GM23338 (cell line): Measurements from ENCODE around the gene TMPRSS2. TPM values are rescaled to one million over a fixed set of nuclear protein-coding genes. Genes with fewer than 3 reads are reported as not detected.

Source experiments
- ATAC-seq: fragments of 200-7000 bp; cut with Tn5 transposase; 3 replicates; pipeline ENCODE4 v1.9.1; 2020
- DNase-seq: peaks from one replicate; pipeline ENCODE4 v3.0.0-alpha.2; 2015; ENCODE audit warnings: low spot score
- H2AFZ ChIP-seq: fragments of 200-600 bp; sonication (generic); 2 replicates; pipeline ENCODE4 v1.8.0; 2016; ENCODE audit warnings: antibody characterized with exemption, mild to moderate bottlenecking, moderate library complexity
- H3F3A ChIP-seq: fragments of 200-600 bp; sonication (generic); replicated peaks from 2 replicates; pipeline ENCODE4 v1.8.0; 2017; ENCODE audit warnings: antibody characterized with exemption, mixed run types, low read depth
- H3K27ac ChIP-seq: fragments of 200-600 bp; sonication (generic); 2 replicates; pipeline ENCODE4 v1.6.1; 2016; ENCODE audit warnings: low read depth
- H3K27me3 ChIP-seq: fragments of 200-600 bp; sonication (generic); 2 replicates; pipeline ENCODE4 v1.8.0; 2016; ENCODE audit warnings: mild to moderate bottlenecking, mixed run types, moderate library complexity; ENCODE audit not compliant: insufficient read depth
- H3K36me3 ChIP-seq: fragments of 200-600 bp; sonication (generic); 2 replicates; pipeline ENCODE4 v1.8.0; 2016; ENCODE audit warnings: mild to moderate bottlenecking; ENCODE audit not compliant: insufficient read depth
- H3K4me1 ChIP-seq: fragments of 200-600 bp; sonication (generic); 2 replicates; pipeline ENCODE4 v1.8.0; 2016; ENCODE audit warnings: mild to moderate bottlenecking, moderate library complexity; ENCODE audit not compliant: insufficient read depth
- H3K4me2 ChIP-seq: fragments of 200-600 bp; sonication (generic); 2 replicates; pipeline ENCODE4 v1.7.1; 2017; ENCODE audit warnings: mixed run types
- H3K4me3 ChIP-seq: fragments of 200-600 bp; sonication (generic); 2 replicates; pipeline ENCODE4 v1.6.1; 2016; ENCODE audit warnings: mixed run types
- H3K79me2 ChIP-seq: fragments of 200-600 bp; sonication (generic); replicated peaks from 2 replicates; pipeline ENCODE4 v1.8.0; 2017; ENCODE audit warnings: mild to moderate bottlenecking; ENCODE audit not compliant: insufficient read depth
- H3K9me2 ChIP-seq: fragments of 200-600 bp; sonication (generic); 2 replicates; pipeline ENCODE4 v1.8.0; 2017; ENCODE audit not compliant: insufficient read depth
- H4K20me1 ChIP-seq: fragments of 200-600 bp; sonication (generic); replicated peaks from 2 replicates; pipeline ENCODE4 v1.8.0; 2017; ENCODE audit warnings: mild to moderate bottlenecking; ENCODE audit not compliant: insufficient read depth
- H3K27ac Mint-ChIP-seq: 2 replicates; pipeline ENCODE4 v1.8.0; 2020; ENCODE audit warnings: inconsistent platforms, mild to moderate bottlenecking, moderate library complexity, mixed read lengths
- H3K27me3 Mint-ChIP-seq: 3 replicates; pipeline ENCODE4 v1.8.0; 2022; ENCODE audit warnings: low read depth, mild to moderate bottlenecking, moderate library complexity, mixed read lengths, inconsistent platforms; ENCODE audit not compliant: insufficient read depth, poor library complexity
- H3K36me3 Mint-ChIP-seq: 3 replicates; pipeline ENCODE4 v1.8.0; 2021; ENCODE audit warnings: low read depth, mild to moderate bottlenecking, inconsistent platforms, moderate library complexity, mixed read lengths
- H3K4me1 Mint-ChIP-seq: 3 replicates; pipeline ENCODE4 v1.8.0; 2020; ENCODE audit warnings: mild to moderate bottlenecking, inconsistent platforms, mixed read lengths
- H3K4me3 Mint-ChIP-seq: 3 replicates; pipeline ENCODE4 v1.8.0; 2021; ENCODE audit warnings: moderate library complexity, mild to moderate bottlenecking, inconsistent platforms, mixed read lengths
- H3K9me3 Mint-ChIP-seq: 3 replicates; pipeline ENCODE4 v1.8.0; 2020; ENCODE audit warnings: moderate library complexity, mild to moderate bottlenecking, inconsistent platforms, mixed read lengths
- CREB1 ChIP-seq: fragments of 250-450 bp; sonication (Bioruptor Pico); IDR thresholded peaks from 2 replicates; pipeline ENCODE4 v1.5.0; 2020; ENCODE audit warnings: low read depth, mild to moderate bottlenecking, moderate library complexity
- EZH2 ChIP-seq: fragments of 200-600 bp; sonication (generic); IDR thresholded peaks from one replicate; pipeline ENCODE4 v1.8.0; 2017; ENCODE audit warnings: antibody characterized with exemption, mild to moderate bottlenecking, low read depth; ENCODE audit not compliant: unreplicated experiment
- EZH2phosphoT487 ChIP-seq: fragments of 200-600 bp; sonication (generic); IDR thresholded peaks from one replicate; pipeline ENCODE4 v1.8.1; 2018; ENCODE audit warnings: antibody characterized with exemption; ENCODE audit not compliant: unreplicated experiment
- JUNB ChIP-seq: IDR thresholded peaks from one replicate; pipeline ENCODE4 v1.6.1; 2016; ENCODE audit warnings: antibody characterized with exemption; ENCODE audit not compliant: unreplicated experiment
- NANOG ChIP-seq: IDR thresholded peaks from 2 replicates; pipeline ENCODE4 v1.6.1; 2016; ENCODE audit warnings: antibody characterized with exemption, borderline replicate concordance
- POLR2AphosphoS5 ChIP-seq: IDR thresholded peaks from 2 replicates; pipeline ENCODE4 v1.6.1; 2016; ENCODE audit warnings: antibody characterized with exemption, low read depth
- STAT1 ChIP-seq: IDR thresholded peaks from one replicate; pipeline ENCODE4 v1.6.1; 2016; ENCODE audit warnings: antibody characterized with exemption; ENCODE audit not compliant: unreplicated experiment
- ZNF114 ChIP-seq: fragments of 250-450 bp; sonication (Bioruptor Pico); IDR thresholded peaks from 2 replicates; pipeline ENCODE4 v1.5.0; 2020; ENCODE audit warnings: mild to moderate bottlenecking, moderate library complexity
- ZNF331 ChIP-seq: fragments of 250-450 bp; sonication (Bioruptor Pico); IDR thresholded peaks from 2 replicates; pipeline ENCODE4 v1.5.0; 2020; ENCODE audit warnings: low read depth, mild to moderate bottlenecking, moderate library complexity
- polyA plus RNA-seq: library from polyadenylated mRNA; unstranded; fragments of >200 nt; fragmentation: Nextera tagmentation; extraction: Ambion mirVana; gene quantifications from 2 replicates; pipeline ENCODE4 v1.2.1, GENCODE V29; 2016
- total RNA-seq: library from RNA; depleted of rRNA; stranded (reverse); fragments of >200 nt; shearing (Covaris generic); gene quantifications from 2 replicates; pipeline ENCODE4 v1.2.3, GENCODE V29; 2014
- TF ChIP-seq, protein P1 (sequence below): IDR thresholded peaks from 2 replicates; pipeline ENCODE4 v1.6.1; 2016; ENCODE audit warnings: antibody characterized with exemption
- TF ChIP-seq, protein P2 (sequence below): IDR thresholded peaks from one replicate; pipeline ENCODE4 v1.6.1; 2018; ENCODE audit warnings: antibody characterized with exemption; ENCODE audit not compliant: unreplicated experiment
- TF ChIP-seq, protein P3 (sequence below), 2 experiments: fragments of 200-600 bp in 1 of 2; sonication (generic) in 1 of 2; conservative IDR thresholded peaks; 2 replicates each; pipeline versions ENCODE4 v1.5.1 to v1.6.1; 2016 to 2017; ENCODE audit warnings: antibody characterized with exemption in 2 of 2, low read depth in 2 of 2, mild to moderate bottlenecking in 2 of 2, moderate library complexity in 1 of 2

Gene TMPRSS2
- total and polyA plus RNA-seq, 2 experiments from 2014 or later, result 2.3 to 4.9 TPM

DNA sequence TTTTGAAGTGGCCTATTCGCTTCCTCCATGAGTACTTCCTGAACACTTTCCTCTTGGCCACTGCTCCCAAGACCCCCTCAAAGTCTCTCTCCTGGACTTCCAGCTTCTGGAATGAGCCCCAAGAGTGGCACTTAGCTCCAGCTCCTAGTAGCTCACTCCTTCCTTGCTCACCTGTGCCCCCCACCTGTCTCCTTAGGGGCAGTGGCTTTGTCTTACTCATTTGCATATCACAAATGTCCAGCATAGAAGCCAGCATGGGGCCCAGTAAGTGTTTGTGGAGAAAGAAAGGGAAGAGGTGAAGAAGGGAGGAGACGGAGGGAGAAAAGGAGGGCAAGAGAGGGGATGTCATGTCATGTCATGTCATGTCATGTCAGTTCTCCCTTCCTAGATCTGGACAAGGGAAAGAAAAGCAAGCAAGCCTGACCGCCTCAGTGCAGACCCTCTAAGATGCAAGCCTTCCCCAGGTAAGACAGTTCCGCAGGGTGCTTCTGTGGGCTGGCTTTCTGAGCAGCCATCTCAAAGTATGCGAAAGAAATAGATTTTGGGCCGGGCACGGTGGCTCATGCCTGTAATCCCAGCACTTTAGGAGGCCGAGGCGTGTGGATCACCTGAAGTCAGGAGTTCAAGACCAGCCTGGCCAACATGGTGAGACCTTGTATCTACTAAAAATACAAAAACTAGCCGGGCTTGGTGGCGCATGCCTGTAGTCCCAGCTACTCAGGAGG is 88.8 kb downstream of the TMPRSS2 start:
- Histone ChIP-seq H3K36me3 (no peaks in the 10 kb centered on the region; the same call in 1 of the 2 replicates), H3F3A (no peaks in the 10 kb centered on the region), H3K79me2 (no peaks in the 10 kb centered on the region), H3K27me3 (no peaks in the 10 kb centered on the region; the same call in 1 of the 2 replicates), H3K9me2 (peaks cover 13% of the 10 kb centered on the region; the same call in 1 of the 2 replicates), H3K4me2 (peak overlapping the region; percentile 90), H4K20me1 (no peaks in the 10 kb centered on the region), H3K27ac (no peak overlapping the region), H2AFZ (no peak overlapping the region), H3K4me1 (peaks cover 13% of the 10 kb centered on the region), H3K4me3 (no peak overlapping the region)
- no peak for TF ChIP-seq ZNF331
- TF ChIP-seq, protein P1, sequence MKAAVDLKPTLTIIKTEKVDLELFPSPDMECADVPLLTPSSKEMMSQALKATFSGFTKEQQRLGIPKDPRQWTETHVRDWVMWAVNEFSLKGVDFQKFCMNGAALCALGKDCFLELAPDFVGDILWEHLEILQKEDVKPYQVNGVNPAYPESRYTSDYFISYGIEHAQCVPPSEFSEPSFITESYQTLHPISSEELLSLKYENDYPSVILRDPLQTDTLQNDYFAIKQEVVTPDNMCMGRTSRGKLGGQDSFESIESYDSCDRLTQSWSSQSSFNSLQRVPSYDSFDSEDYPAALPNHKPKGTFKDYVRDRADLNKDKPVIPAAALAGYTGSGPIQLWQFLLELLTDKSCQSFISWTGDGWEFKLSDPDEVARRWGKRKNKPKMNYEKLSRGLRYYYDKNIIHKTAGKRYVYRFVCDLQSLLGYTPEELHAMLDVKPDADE, result no peak
- TF ChIP-seq CREB1, result no peak
- TF ChIP-seq POLR2AphosphoS5, result no peak
- TF ChIP-seq JUNB, result no peak
- no peak for TF ChIP-seq STAT1
- TF ChIP-seq NANOG, result no peak
- no peak for TF ChIP-seq ZNF114 (CRISPR knock-in tag)
- no peak for TF ChIP-seq EZH2phosphoT487
- peaks cover 5% of the 10 kb centered on the region; the same call in 2 of the 3 replicates for H3K9me3 Mint-ChIP-seq
- peak; percentile 44 for ATAC-seq
- H3K4me1 Mint-ChIP-seq, result peaks cover 21% of the 10 kb centered on the region
- H3K36me3 Mint-ChIP-seq, result peaks cover 4% of the 10 kb centered on the region; the same call in 1 of the 3 replicates
- H3K27me3 Mint-ChIP-seq, result peaks cover 19% of the 10 kb centered on the region
- no peak for DNase-seq
- H3K27ac Mint-ChIP-seq, result no peak overlapping the region
- peak overlapping the region; percentile 74; the same call in 2 of the 3 replicates for H3K4me3 Mint-ChIP-seq

DNA sequence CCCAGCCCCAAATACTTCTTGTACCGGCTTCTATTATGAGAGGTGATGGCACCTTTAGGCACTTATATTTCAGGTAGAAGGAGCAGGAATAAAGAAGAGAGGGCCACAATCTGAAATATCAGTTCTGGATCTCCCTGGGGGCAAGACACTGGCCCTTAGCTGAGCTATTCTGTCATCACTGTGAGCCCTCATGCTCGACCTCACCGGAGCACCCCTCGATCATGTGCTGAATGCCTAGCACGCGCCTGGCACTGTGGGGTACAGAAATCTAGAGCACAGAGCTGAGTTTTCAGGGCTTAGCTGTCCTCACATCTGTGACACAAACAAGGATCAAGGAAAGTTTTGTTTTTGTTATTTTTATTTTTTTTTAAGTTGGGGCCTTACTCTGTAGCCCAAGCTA is 89.6 kb downstream of the TMPRSS2 start:
- Mint-ChIP-seq H3K4me3 (no peak overlapping the region), H3K36me3 (peaks cover 4% of the 10 kb centered on the region; the same call in 1 of the 3 replicates), H3K27ac (no peak overlapping the region), H3K4me1 (peaks cover 21% of the 10 kb centered on the region), H3K9me3 (peaks cover 5% of the 10 kb centered on the region; the same call in 2 of the 3 replicates), H3K27me3 (peaks cover 15% of the 10 kb centered on the region)
- no peaks in the 10 kb centered on the region for H4K20me1 ChIP-seq
- H2AFZ ChIP-seq, result no peak overlapping the region
- no peaks in the 10 kb centered on the region; the same call in 1 of the 2 replicates for H3K27me3 ChIP-seq
- no peaks in the 10 kb centered on the region for H3F3A ChIP-seq
- H3K9me2 ChIP-seq, result peaks cover 13% of the 10 kb centered on the region; the same call in 1 of the 2 replicates
- no peak for ATAC-seq
- no peak overlapping the region for H3K27ac ChIP-seq
- no peaks in the 10 kb centered on the region; the same call in 1 of the 2 replicates for H3K36me3 ChIP-seq
- no peaks in the 10 kb centered on the region for H3K79me2 ChIP-seq
- H3K4me3 ChIP-seq, result no peak overlapping the region
- no peak overlapping the region for H3K4me2 ChIP-seq
- peaks cover 13% of the 10 kb centered on the region for H3K4me1 ChIP-seq
- no peak for DNase-seq
- TF ChIP-seq ZNF114 (CRISPR knock-in tag) (no peak), EZH2phosphoT487 (no peak), ZNF331 (no peak), EZH2 (no peak), CREB1 (no peak), STAT1 (no peak), POLR2AphosphoS5 (no peak), JUNB (no peak)
- TF ChIP-seq, protein P2, sequence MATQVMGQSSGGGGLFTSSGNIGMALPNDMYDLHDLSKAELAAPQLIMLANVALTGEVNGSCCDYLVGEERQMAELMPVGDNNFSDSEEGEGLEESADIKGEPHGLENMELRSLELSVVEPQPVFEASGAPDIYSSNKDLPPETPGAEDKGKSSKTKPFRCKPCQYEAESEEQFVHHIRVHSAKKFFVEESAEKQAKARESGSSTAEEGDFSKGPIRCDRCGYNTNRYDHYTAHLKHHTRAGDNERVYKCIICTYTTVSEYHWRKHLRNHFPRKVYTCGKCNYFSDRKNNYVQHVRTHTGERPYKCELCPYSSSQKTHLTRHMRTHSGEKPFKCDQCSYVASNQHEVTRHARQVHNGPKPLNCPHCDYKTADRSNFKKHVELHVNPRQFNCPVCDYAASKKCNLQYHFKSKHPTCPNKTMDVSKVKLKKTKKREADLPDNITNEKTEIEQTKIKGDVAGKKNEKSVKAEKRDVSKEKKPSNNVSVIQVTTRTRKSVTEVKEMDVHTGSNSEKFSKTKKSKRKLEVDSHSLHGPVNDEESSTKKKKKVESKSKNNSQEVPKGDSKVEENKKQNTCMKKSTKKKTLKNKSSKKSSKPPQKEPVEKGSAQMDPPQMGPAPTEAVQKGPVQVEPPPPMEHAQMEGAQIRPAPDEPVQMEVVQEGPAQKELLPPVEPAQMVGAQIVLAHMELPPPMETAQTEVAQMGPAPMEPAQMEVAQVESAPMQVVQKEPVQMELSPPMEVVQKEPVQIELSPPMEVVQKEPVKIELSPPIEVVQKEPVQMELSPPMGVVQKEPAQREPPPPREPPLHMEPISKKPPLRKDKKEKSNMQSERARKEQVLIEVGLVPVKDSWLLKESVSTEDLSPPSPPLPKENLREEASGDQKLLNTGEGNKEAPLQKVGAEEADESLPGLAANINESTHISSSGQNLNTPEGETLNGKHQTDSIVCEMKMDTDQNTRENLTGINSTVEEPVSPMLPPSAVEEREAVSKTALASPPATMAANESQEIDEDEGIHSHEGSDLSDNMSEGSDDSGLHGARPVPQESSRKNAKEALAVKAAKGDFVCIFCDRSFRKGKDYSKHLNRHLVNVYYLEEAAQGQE, result no peak
- TF ChIP-seq, protein P3, sequence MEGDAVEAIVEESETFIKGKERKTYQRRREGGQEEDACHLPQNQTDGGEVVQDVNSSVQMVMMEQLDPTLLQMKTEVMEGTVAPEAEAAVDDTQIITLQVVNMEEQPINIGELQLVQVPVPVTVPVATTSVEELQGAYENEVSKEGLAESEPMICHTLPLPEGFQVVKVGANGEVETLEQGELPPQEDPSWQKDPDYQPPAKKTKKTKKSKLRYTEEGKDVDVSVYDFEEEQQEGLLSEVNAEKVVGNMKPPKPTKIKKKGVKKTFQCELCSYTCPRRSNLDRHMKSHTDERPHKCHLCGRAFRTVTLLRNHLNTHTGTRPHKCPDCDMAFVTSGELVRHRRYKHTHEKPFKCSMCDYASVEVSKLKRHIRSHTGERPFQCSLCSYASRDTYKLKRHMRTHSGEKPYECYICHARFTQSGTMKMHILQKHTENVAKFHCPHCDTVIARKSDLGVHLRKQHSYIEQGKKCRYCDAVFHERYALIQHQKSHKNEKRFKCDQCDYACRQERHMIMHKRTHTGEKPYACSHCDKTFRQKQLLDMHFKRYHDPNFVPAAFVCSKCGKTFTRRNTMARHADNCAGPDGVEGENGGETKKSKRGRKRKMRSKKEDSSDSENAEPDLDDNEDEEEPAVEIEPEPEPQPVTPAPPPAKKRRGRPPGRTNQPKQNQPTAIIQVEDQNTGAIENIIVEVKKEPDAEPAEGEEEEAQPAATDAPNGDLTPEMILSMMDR (conservative IDR thresholded peaks at IDR 0.05; ENCODE audit: low read depth in 2 of 2), result no peak
- TF ChIP-seq, protein P1, result no peak
